HG02885 (cell line): ENCODE measurements around the gene SKOR2.
"Not testable (repeated sequence)": the region's sequence is repeated elsewhere in the genome, so short reads cannot be mapped to it uniquely, and the experiment has no call there.

ENCODE experiments used
- ATAC-seq: cut with Tn5 transposase; IDR thresholded peaks from one replicate; pipeline ENCODE4 v1.9.1; 2021; ENCODE audit warnings: mild to moderate bottlenecking; ENCODE audit not compliant: unreplicated experiment, poor library complexity

SKOR2 gene

GRCh38 chr18:47203626-47204464 is 47.6 kb downstream of the SKOR2 start:
- ATAC-seq: no peak

- not testable (repeated sequence) for ATAC-seq
Observed at GRCh38 chr18:47195961-47196360, 55.5 kb downstream of the SKOR2 start.

DNA sequence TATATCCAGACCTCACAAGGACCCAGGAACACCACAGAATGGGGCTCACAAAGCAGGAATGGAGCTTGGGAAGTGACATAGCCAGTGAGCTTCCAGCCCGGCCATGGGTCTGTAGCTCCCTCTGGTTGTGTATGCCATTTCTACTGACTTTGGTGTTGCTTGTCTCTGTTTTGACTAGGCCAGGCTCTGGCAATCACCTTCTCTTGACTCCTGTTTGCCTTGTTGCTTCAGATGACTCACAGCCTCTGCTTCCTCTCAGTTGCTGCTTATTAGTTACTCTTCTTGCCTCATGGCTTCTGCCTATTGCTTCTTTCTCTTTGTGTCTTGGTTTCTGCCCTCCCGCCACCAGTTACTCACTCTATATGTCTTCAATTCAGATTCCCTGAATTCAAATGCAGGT is 59.5 kb downstream of the SKOR2 start:
- no peak for ATAC-seq

DNA sequence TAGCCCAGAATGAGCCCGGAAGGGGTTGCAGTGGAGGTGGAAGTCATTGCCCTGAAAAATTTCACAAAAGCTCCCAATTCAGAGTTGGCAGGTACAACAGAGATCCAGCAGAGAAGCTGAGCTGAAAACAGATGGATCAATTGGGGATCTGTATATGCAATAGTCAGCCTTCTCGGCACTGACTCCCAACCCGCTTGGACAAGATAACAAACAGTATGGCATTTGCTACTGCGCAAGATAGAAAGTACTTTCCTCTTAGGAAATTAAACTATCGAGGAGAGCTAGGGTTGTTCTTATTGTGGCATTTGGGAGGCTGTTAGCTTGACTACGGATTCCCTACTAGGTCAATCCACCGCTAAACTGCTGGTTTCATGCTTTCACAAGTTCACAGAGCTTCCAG is 63.7 kb downstream of the SKOR2 start:
- ATAC-seq: no peak

DNA sequence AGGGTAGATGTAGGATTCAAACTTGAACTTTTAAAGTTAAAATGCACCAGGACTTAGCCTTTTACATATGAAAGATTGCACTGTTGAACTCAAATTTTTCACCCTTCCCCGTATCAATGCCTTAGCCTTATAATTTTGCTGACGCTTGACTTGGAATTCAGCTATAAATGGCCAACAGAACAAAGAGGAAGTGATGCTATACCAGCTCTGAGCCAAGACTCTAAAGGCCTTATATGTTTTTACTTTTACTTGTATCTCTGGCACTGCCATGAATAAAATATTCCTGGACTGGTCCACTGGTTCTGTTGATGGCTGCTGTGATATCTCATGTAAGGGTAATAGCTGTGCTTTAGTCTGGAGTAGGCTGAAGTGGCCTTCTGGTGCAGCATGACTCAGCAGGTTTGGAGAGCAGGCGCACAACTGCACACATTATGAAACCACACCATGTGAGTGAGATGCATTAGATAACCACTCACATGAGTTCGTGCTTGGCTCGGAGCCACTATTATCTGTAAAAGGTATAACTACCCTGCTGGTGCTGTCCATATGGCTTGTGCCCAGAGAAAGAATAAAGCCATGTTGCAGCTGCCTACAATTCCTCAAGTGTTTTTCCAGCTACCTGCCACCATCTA is 66.9 kb downstream of the SKOR2 start:
- ATAC-seq: no peak

GRCh38 chr18:47182156-47182555 is 69.3 kb downstream of the SKOR2 start:
- ATAC-seq: not testable (repeated sequence)

GRCh38 chr18:47180765-47181164 is 70.7 kb downstream of the SKOR2 start:
- no peak for ATAC-seq

- no peak for ATAC-seq
Observed at GRCh38 chr18:47179520-47179919, 71.9 kb downstream of the SKOR2 start.

GRCh38 chr18:47175898-47176575 is 75.4 kb downstream of the SKOR2 start, which contains the start of gene IER3IP1:
Gene IER3IP1 (minus strand): TSS chr18:47176364. CDS start chr18:47176277, 87 bp downstream.
- ATAC-seq: peak; percentile 92

- peak; percentile 9 for ATAC-seq
Observed at GRCh38 chr18:47175283-47175897, 76.1 kb downstream of the SKOR2 start.

DNA sequence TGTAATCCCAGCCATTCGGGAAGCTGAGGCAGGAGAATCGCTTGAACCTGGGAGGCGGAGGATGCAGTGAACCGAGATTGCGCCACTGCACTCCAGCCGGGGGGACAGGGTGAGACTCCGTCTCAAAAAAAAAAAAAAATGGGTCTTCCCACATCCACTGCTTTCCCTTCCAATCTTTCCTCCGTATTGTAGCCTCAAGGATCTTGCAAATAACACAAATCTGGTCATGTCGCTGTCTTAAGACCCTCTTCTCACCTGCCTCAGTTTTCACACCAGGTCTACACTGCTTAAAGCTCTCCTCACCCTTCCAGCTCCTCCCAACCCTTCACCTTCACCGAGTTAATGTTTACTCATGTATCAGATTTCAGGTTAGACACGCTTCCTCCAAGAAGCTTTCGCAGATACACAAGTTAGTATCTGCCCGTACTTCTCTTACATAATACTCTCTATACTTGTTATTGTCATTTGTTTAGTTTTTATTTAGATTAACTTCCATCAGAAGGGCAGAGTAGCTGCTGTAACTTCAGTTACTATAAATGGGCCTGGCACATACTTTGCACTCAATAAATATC is 76.8 kb downstream of the SKOR2 start:
- ATAC-seq: no peak

- no peak for ATAC-seq
Observed at GRCh38 chr18:47172476-47172875, 79.0 kb downstream of the SKOR2 start.

DNA sequence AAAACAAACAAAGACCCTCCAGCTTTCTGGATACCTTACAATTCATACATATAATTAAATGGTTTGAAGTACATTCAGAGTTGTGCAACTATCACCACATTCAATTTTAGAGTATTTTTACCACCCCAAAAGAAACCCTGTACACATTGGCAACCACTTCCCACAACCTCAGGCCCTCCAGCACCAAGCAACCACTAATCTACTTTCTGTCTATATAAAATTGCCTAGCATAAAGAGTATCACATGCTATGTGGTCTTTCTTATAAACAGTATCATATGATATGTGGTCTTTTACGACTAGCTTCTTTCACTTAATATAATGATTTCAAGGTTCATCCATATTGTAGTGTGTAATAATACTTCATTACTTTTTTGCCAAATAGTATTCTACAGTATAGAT is 82.5 kb downstream of the SKOR2 start:
- no peak for ATAC-seq

DNA sequence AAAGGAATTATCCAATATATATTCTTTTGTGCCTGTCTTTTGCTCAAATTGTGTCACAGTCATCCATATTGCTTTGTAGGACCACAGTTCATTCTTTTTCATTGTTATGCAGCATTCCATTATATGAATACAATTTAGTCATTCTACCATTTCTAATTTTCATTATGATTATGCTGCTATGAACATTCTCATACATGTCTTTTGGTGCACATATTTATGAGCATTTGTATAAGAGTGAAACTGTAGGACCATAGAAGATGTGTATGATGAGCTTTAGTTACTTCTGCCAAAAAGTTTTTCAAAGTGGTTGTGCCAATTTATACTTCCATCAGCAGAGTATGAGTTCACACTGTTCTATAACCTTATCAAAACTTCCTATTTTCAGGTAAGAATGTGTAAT is 83.0 kb downstream of the SKOR2 start:
- no peak for ATAC-seq

GRCh38 chr18:47166294-47166693 is 85.2 kb downstream of the SKOR2 start:
- no peak for ATAC-seq

- ATAC-seq: peak; percentile 89
Observed at GRCh38 chr18:47163241-47163640, 88.2 kb downstream of the SKOR2 start.

- no peak for ATAC-seq
Observed at GRCh38 chr18:47160256-47160655, 91.2 kb downstream of the SKOR2 start.

GRCh38 chr18:47158404-47158803 is 93.1 kb downstream of the SKOR2 start:
- not testable (repeated sequence) for ATAC-seq
